Calu3 (cell line): Measurements from ENCODE around the gene PPL. TPM values are rescaled to one million over a fixed set of nuclear protein-coding genes. Genes with fewer than 3 reads are reported as not detected.
A peak's percentile ranks its signal among the peaks of the same experiment; 100 is the strongest.

Experiments used
- BruUV-seq: library from RNA; stranded (reverse); fragments of 400-500 nt; replicated peaks from 2 replicates; lab custom pipeline; 2021; lab: Mats Ljungman, UMichigan
- CTCF ChIA-PET: fragments of 300-600 bp; sonication (Branson Sonifier 250); formaldehyde crosslinking; loops from one replicate; lab custom pipeline; 2022; ENCODE audit warnings: antibody characterized with exemption; lab: Charles Lee
- DNase-seq: peaks from one replicate; pipeline ENCODE4 v3.0.0; 2022
- H3K27ac Mint-ChIP-seq: one replicate; pipeline ENCODE4 v1.8.0; 2022; ENCODE audit warnings: mixed read lengths; ENCODE audit not compliant: unreplicated experiment
- H3K27me3 Mint-ChIP-seq: one replicate; pipeline ENCODE4 v1.8.0; 2022; ENCODE audit warnings: mixed read lengths; ENCODE audit not compliant: unreplicated experiment
- H3K36me3 Mint-ChIP-seq: one replicate; pipeline ENCODE4 v1.8.0; 2022; ENCODE audit warnings: mild to moderate bottlenecking, moderate library complexity, mixed read lengths; ENCODE audit not compliant: insufficient read depth, unreplicated experiment
- H3K4me1 Mint-ChIP-seq: one replicate; pipeline ENCODE4 v1.8.0; 2022; ENCODE audit warnings: mild to moderate bottlenecking, low read depth, mixed read lengths; ENCODE audit not compliant: unreplicated experiment
- H3K4me3 Mint-ChIP-seq: one replicate; pipeline ENCODE4 v1.8.0; 2022; ENCODE audit warnings: mild to moderate bottlenecking, low read depth, moderate library complexity, mixed read lengths; ENCODE audit not compliant: unreplicated experiment
- H3K9me3 Mint-ChIP-seq: one replicate; pipeline ENCODE4 v1.8.0; 2022; ENCODE audit warnings: low read depth, mixed read lengths; ENCODE audit not compliant: unreplicated experiment
- intact Hi-C: fragments of 100-400 bp; cut with micrococcal nuclease; formaldehyde crosslinking; loops from one replicate; pipeline ENCODE4 v1.10.0; 2022; ENCODE audit not compliant: unreplicated experiment
- total RNA-seq: library from RNA; stranded (reverse); gene quantifications from 2 replicates; pipeline ENCODE4 v1.2.3, GENCODE V29; 2022
- TF ChIP-seq, protein P1 (sequence below): fragments of 200-600 bp; IDR thresholded peaks from one replicate; pipeline ENCODE4 v1.8.0; 2022; ENCODE audit warnings: antibody characterized with exemption; ENCODE audit not compliant: unreplicated experiment

PPL gene
- total RNA-seq, 1 experiment from 2014 or later, result 75.0 TPM

DNA sequence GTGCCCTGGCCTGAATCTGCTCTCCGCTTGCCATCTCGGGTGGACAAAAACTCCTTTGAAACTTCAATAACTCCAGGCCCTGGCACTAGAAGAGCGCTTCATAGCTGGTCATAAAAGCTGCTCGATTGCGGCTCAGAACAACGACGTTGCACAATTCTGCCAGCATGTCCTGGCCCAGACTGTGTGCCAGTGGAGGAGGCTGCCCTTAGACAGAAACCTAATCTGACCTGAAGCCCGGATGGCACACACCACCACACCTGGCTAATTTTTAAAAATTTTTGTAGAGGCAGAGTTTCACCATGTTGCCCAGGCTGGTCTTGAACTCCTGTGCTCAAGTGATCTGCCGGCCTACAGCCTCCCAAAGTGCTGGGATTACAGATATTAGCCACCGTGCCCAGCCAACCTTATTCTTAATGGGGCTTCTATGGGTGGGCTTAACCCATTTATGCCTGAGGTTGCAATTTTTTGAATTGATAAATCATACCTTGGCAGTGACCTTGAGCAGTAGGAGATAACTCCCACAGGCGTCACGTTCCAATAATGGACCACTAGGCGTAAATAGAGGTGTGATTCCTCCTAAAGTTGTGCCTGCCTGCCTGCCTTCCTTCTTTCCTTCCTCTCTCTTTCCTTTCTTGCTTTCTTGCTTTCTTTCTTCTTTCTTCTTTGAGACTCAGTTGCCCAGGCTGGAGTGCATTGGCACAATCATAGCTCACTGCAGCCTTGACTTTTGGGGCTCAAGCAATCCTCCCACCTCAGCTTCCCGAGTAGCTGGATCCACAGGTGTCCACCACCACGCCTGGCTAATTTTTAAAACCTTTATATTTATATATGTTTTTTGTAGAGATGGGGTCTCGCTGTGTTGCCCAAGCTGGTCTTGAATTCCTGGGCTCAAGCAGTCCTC is 1.1 kb upstream of the PPL start:
- TSS peak; percentile 41 for BruUV-seq
- Mint-ChIP-seq H3K27ac (peak overlapping the region; percentile 27), H3K36me3 (peaks cover 46% of the 10 kb centered on the region), H3K4me3 (peak overlapping the region; percentile 97), H3K4me1 (peaks cover 34% of the 10 kb centered on the region), H3K9me3 (no peaks in the 10 kb centered on the region), H3K27me3 (no peaks in the 10 kb centered on the region)
- intact Hi-C loops, result loop anchor here (5.0 kb wide), 1 partner anchor 56 kb away; no protein-coding TSS in a partner anchor
- TF ChIP-seq, protein P1, sequence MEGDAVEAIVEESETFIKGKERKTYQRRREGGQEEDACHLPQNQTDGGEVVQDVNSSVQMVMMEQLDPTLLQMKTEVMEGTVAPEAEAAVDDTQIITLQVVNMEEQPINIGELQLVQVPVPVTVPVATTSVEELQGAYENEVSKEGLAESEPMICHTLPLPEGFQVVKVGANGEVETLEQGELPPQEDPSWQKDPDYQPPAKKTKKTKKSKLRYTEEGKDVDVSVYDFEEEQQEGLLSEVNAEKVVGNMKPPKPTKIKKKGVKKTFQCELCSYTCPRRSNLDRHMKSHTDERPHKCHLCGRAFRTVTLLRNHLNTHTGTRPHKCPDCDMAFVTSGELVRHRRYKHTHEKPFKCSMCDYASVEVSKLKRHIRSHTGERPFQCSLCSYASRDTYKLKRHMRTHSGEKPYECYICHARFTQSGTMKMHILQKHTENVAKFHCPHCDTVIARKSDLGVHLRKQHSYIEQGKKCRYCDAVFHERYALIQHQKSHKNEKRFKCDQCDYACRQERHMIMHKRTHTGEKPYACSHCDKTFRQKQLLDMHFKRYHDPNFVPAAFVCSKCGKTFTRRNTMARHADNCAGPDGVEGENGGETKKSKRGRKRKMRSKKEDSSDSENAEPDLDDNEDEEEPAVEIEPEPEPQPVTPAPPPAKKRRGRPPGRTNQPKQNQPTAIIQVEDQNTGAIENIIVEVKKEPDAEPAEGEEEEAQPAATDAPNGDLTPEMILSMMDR, result no peak
- CTCF ChIA-PET, result interaction anchor here (0.9 kb wide), 1 partner anchor 23 kb away, joined by 4 read pairs; no protein-coding TSS in a partner anchor
- no peak for DNase-seq

DNA sequence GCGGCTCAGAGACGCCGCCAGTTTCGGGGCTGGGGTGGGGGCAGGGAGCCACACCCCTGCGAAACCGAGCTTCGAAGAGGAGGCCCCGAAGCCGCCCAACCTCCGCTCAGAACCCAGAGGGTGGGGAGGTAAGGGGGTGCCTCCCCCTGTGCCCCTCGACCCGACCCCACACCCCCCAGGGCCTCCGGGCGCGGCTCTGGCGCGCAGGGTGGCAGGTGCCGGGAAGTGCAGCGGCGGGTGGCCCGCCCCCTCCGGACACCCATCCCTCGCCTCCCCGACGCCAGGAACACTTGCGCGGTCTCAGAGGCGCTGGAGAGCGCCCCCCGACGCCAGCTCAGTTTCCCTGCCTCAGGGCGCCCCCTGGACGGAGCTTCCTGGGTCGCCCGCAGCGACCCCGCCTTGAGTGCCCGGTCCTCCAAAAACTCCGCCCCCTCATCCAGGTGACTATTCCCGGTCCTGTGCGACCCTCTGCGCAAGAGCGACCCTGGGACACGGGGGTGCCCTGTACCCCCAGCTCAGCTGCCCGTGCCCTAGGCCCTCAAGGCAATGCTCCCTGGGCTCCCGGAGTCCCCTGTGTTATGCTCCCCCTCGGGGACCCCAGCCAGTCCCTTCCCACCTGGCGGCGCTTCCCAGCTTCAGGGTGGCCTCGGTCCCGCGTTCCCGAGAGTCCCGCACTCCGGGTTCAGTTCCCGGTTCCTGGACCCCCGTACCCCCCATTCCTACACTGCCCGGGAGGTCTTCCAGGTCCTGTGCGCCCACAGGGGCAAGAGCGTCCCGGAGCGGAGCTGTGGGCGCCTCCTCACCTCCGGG is 562 bp downstream of the PPL start:
- Mint-ChIP-seq H3K27me3 (no peaks in the 10 kb centered on the region), H3K27ac (peak overlapping the region; percentile 77), H3K9me3 (no peaks in the 10 kb centered on the region), H3K36me3 (peaks cover 43% of the 10 kb centered on the region), H3K4me1 (peaks cover 27% of the 10 kb centered on the region), H3K4me3 (peak overlapping the region; percentile 97)
- intact Hi-C loops, result loop anchor here (5.0 kb wide), 1 partner anchor 54 kb away; no protein-coding TSS in a partner anchor
- CTCF ChIA-PET, result interaction anchor here (0.7 to 1.5 kb wide), 10 partner anchors 8 to 327 kb away, joined by 3 to 9 read pairs (median 3); partner anchors contain the start of gene SEC14L5
- TF ChIP-seq, protein P1, result peak; percentile 52
- peak; percentile 86 for DNase-seq
- BruUV-seq, result TSS peak; percentile 42

DNA sequence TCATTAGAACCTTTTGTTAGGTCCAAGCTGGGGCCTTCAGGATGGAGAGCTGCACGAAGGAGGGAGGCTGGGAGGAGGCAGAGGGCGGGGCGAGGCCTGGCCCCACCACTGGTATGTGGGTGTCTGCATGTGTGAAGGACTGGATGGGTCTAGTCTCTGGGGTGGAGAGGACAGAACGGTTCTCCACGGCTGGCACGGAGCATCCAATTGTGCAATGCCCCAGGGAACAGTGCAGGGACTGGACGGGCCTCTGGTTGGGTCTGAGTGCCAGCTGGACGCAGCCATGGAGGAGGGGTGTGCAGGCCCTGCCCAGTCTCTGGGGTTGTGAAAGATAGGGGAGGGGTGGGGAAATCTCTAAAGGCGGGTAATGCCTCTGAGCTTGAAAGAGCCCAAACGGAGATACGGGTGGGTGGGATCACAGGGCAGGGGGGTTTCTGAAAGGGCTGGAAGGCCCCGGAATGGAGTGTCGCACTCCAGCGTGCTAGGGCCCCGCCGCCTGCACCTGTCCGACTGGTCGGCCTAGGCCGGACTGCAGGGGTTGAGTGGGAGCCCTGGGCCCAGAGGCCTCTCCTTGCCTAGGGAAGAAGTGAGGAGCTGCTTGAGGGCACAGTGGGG is 1.6 kb downstream of the PPL start:
- CTCF ChIA-PET, result interaction anchor here (0.6 to 1.5 kb wide), 8 partner anchors 10 to 89 kb away, joined by 3 to 9 read pairs (median 3); partner anchors contain the start of gene SEC14L5
- intact Hi-C loops, result loop anchor here (5.0 kb wide), 1 partner anchor 53 kb away; no protein-coding TSS in a partner anchor
- BruUV-seq, result no TSS peak
- Mint-ChIP-seq H3K36me3 (peaks cover 43% of the 10 kb centered on the region), H3K27me3 (no peaks in the 10 kb centered on the region), H3K4me3 (peak overlapping the region; percentile 97), H3K27ac (no peak overlapping the region), H3K4me1 (peaks cover 16% of the 10 kb centered on the region), H3K9me3 (no peaks in the 10 kb centered on the region)
- DNase-seq, result peak; percentile 49
- TF ChIP-seq, protein P1, result no peak

DNA sequence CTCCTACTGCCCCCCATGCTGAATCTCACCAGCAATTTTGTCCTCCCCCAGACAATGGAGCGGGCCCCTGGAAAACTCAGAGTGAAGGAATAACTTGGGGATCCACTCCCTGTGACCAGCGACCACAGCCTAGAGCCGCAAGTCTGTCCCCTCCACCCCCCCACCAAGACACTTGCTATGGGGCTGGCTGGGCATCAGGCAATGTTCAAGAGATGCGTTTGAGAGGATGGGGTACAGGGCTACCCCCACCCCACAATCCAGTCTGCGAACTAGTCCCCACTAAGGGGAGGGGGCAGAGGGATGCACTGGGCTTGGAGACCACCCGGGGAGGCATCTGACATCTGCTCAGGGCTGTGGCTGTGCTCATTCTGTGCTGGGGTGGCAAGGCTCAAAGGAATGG is 2.4 kb downstream of the PPL start:
- H3K4me1 Mint-ChIP-seq, result peaks cover 12% of the 10 kb centered on the region
- H3K4me3 Mint-ChIP-seq, result peak overlapping the region; percentile 97
- no peaks in the 10 kb centered on the region for H3K27me3 Mint-ChIP-seq
- H3K36me3 Mint-ChIP-seq, result peaks cover 43% of the 10 kb centered on the region
- intact Hi-C loops, result no loop called here
- CTCF ChIA-PET, result interaction anchor here (1.0 kb wide), 1 partner anchor 16 kb away, joined by 7 read pairs; no protein-coding TSS in a partner anchor
- BruUV-seq, result TSS peak; percentile 13
- no peak overlapping the region for H3K27ac Mint-ChIP-seq
- no peaks in the 10 kb centered on the region for H3K9me3 Mint-ChIP-seq
- TF ChIP-seq, protein P1, result no peak
- DNase-seq, result no peak
